Measurements from ENCODE around the gene CRELD1.

Gene CRELD1

GRCh38 chr3:9966841-9967240 is 33.2 kb downstream of the CRELD1 start:
- no peak for DNase-seq

DNA sequence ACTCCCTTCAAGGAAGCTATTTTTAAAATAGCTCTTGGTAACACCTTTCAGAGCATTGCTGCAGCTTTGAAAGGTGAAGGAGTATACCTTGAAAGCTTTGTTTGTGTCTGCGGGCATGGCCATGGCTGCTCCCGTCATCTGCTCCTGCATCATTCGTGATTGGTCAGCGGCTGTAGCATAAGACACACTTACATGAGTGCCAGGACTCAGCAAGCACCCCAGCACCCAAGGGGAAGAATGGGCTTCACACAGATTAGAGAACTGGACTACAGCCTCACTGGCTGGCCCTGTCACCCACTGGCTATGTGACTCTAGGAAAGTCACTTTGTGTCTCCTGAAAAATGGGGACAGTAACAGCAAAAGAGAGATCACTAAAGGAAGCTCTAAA is 36.0 kb downstream of the CRELD1 start:
- no peak for DNase-seq

- DNase-seq, result no peak
These were observed 36.5 kb downstream of the CRELD1 start for GRCh38 chr3:9970020-9970652.

DNA sequence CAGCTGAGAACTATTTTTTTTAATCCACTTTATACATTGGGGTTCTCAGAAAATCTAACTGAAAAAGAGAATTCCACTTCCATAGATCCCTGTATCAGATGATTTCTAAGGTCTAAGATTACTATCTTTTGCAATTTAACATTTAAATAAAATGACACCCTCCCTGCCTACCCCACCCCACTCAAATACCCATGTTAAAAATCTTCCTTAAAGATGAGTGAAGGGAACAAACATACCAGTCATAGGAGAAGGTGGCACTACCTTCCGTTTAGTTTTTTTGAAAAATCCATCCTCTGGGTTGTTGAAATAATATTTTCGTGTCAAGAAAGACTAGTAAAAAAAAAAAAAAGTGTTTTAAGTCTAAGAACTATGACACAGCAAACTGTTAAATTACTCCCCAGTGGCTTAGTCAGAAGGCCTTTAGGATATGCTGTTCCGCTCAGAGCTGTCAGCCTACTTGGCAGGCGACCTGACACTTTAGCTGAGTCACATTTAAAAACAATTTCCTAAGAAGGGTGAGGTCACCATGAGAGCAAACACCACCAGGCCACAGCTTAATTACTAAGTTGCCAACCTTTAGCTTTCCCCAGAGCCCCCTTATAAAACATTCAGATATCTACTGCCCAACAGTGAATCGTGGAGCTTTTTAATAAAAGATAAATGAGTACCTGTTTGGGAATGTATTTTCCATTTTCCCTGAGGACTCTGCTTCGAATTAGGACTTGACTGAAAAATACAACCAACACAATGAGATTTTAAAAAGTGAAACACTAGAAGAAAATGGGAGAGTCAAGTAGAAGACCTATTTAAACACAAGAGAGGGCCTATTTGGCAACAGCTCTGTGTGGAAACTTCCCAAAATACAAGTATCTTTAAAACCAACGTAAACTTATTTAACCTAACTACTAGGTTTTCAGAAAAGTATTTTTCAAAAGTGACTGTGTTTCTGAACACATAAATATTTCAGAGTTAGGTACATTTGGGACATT is 43.4 kb downstream of the CRELD1 start:
- DNase-seq, result peak; percentile 27

- no peak for DNase-seq
These were observed 45.2 kb downstream of the CRELD1 start for GRCh38 chr3:9978710-9979305.

- no peak for DNase-seq
These were observed 46.6 kb downstream of the CRELD1 start for GRCh38 chr3:9980251-9980650.

GRCh38 chr3:9986230-9986725 is 52.6 kb downstream of the CRELD1 start:
- DNase-seq, result no peak

GRCh38 chr3:9994086-9994844 is 60.6 kb downstream of the CRELD1 start:
- DNase-seq, result no peak
